Kidney (tissue), 14 donors: Measurements from ENCODE around the gene MIEN1. TPM values are rescaled to one million over a fixed set of nuclear protein-coding genes. Genes with fewer than 3 reads are reported as not detected.

Experiments
- DNase-seq, 5 donors: peaks; one replicate each; pipeline ENCODE4 v3.0.0-alpha.2; 2013 to 2020
- FAIRE-seq: peaks from 2 replicates; lab custom pipeline; 2012; peaks lifted over from hg19 to GRCh38; lab: Jason Lieb, UNC
- H3K27ac ChIP-seq, 2 donors: one replicate each; pipeline ENCODE4 v1.7.0; 2013; ENCODE audit warnings: low read depth in 2 of 2, low read length in 2 of 2, inconsistent platforms in 1 of 2
- H3K27me3 ChIP-seq: one replicate; pipeline ENCODE4 v1.7.1; 2013; ENCODE audit warnings: low read length, inconsistent platforms; ENCODE audit not compliant: control insufficient read depth, insufficient read depth
- H3K36me3 ChIP-seq, 3 donors: one replicate each; pipeline versions ENCODE4 v1.7.0 to v1.7.1; 2013; ENCODE audit warnings: low read length in 3 of 3, control low read depth in 1 of 3, inconsistent platforms in 1 of 3; ENCODE audit not compliant: insufficient read depth in 3 of 3, control insufficient read depth in 2 of 3
- H3K4me1 ChIP-seq, 3 donors: one replicate each; pipeline versions ENCODE4 v1.7.0 to v1.7.1; 2013; ENCODE audit warnings: low read length in 3 of 3, inconsistent platforms in 1 of 3, low read depth in 1 of 3; ENCODE audit not compliant: control insufficient read depth in 2 of 3, insufficient read depth in 2 of 3
- H3K4me3 ChIP-seq, 3 donors: one replicate each; pipeline versions ENCODE4 v1.7.0 to v1.8.1; 2013; ENCODE audit warnings: low read length in 3 of 3, control low read depth in 1 of 3, inconsistent platforms in 1 of 3
- H3K9ac ChIP-seq, 3 donors: one replicate each; pipeline versions ENCODE4 v1.7.0 to v1.7.1; 2013; ENCODE audit warnings: low read length in 3 of 3, control low read depth in 1 of 3, inconsistent platforms in 1 of 3
- H3K9me3 ChIP-seq, 3 donors: one replicate each; pipeline versions ENCODE4 v1.7.0 to v1.7.1; 2013; ENCODE audit warnings: low read length in 3 of 3, control low read depth in 1 of 3, inconsistent platforms in 1 of 3; ENCODE audit not compliant: control insufficient read depth in 2 of 3, insufficient read depth in 1 of 3
- CTCF ChIP-seq: IDR thresholded peaks from 3 replicates; pipeline ENCODE4 v1.5.1; 2012; ENCODE audit warnings: mild to moderate bottlenecking, moderate library complexity, borderline replicate concordance; ENCODE audit not compliant: insufficient read depth; ENCODE audit errors: extremely low read depth
- intact Hi-C: fragments of 100-400 bp; cut with DNase I; formaldehyde crosslinking; loops from one replicate; pipeline ENCODE4 v1.11.1; 2022
- polyA plus RNA-seq: library from polyadenylated mRNA; stranded (reverse); fragments of 350-450 nt; fragmentation: Illumina TruSeq; extraction: RNeasy Lipid Tissue Mini Kit (QIAGEN cat#74804); gene quantifications from one replicate; pipeline ENCODE4 v1.2.3, GENCODE V29; 2014; ENCODE audit warnings: low read depth, low replicate concordance; ENCODE audit not compliant: insufficient read depth
- total RNA-seq: library from RNA; stranded (reverse); fragmentation: NEBNext Ultra II Directional; extraction: Animal tissue kit (Norgen Biotek cat#: 25700); gene quantifications from one replicate; pipeline ENCODE4 v1.2.1, GENCODE V29; 2021
- donor health status: control.
- donor health status: control.
- donor health status: control.
- donor health status: control.
- donor health status: control.
- donor health status: DM: yes; HTN: yes; CAD: no.
- donor health status: Normal renal cell carcinoma (clear cell type).

The MIEN1 gene
- total and polyA plus RNA-seq, 2 donors from 2014 or later: 51.6 to 186 TPM

GRCh38 chr17:39755554-39756379, 25.4 kb upstream of the MIEN1 start:
- Histone ChIP-seq H3K27ac (peak overlapping the region in 1 of 2 donors; percentile 7), H3K36me3 (no peaks in the 10 kb centered on the region), H3K27me3 (no peaks in the 10 kb centered on the region), H3K4me3 (no peak overlapping the region), H3K4me1 (peaks cover 0 to 18% (median 12%) of the 10 kb centered on the region in 3 donors), H3K9me3 (no peaks in the 10 kb centered on the region), H3K9ac (no peak overlapping the region)
- no peak for FAIRE-seq
- intact Hi-C loops: no loop called here
- peak in 3 of 5 donors; percentile 34 to 74 (median 50) for DNase-seq
- no peak for TF ChIP-seq CTCF

- Histone ChIP-seq H3K27me3 (no peaks in the 10 kb centered on the region), H3K36me3 (no peaks in the 10 kb centered on the region), H3K4me3 (peak overlapping the region in 1 of 3 donors; percentile 69), H3K27ac (peak overlapping the region; percentile 89 to 91), H3K9me3 (no peaks in the 10 kb centered on the region), H3K9ac (peak overlapping the region in 1 of 3 donors; percentile 78), H3K4me1 (peaks cover 0 to 24% (median 19%) of the 10 kb centered on the region in 3 donors)
- peak in 3 of 5 donors; percentile 35 to 58 (median 55) for DNase-seq
- intact Hi-C loops: no loop called here
- no peak for FAIRE-seq
- TF ChIP-seq CTCF: no peak
These were observed 24.7 kb upstream of the MIEN1 start for GRCh38 chr17:39754958-39755553.

GRCh38 chr17:39754161-39754957, 24.0 kb upstream of the MIEN1 start:
- intact Hi-C loops: no loop called here
- Histone ChIP-seq H3K36me3 (no peaks in the 10 kb centered on the region), H3K9ac (peak overlapping the region in 2 of 3 donors; percentile 72 to 78), H3K4me3 (peak overlapping the region in 2 of 3 donors; percentile 46 to 69), H3K4me1 (peaks cover 0 to 24% (median 21%) of the 10 kb centered on the region in 3 donors), H3K27ac (peak overlapping the region; percentile 89 to 91), H3K9me3 (no peaks in the 10 kb centered on the region), H3K27me3 (no peaks in the 10 kb centered on the region)
- peak; percentile 97 for TF ChIP-seq CTCF
- DNase-seq (peak; percentile 94 to 98 (median 96)), FAIRE-seq (no peak)
